Activated naive CD4-positive, alpha-beta T cell treated with anti-CD3 and anti-CD28 coated beads, Interleukin-2, amount 50 U/mL, for 24 hours (primary cell): ENCODE results near the gene TNRC6C.

Experiments
- H3K27ac Mint-ChIP-seq: one replicate; pipeline ENCODE4 v1.8.0; 2021; ENCODE audit warnings: mild to moderate bottlenecking, mixed read lengths
- H3K27me3 Mint-ChIP-seq: one replicate; pipeline ENCODE4 v1.8.0; 2021; ENCODE audit warnings: mixed read lengths
- H3K36me3 Mint-ChIP-seq: one replicate; pipeline ENCODE4 v1.8.0; 2021; ENCODE audit warnings: mixed read lengths
- H3K4me1 Mint-ChIP-seq: one replicate; pipeline ENCODE4 v1.8.0; 2021; ENCODE audit warnings: mixed read lengths
- H3K4me3 Mint-ChIP-seq: one replicate; pipeline ENCODE4 v1.8.0; 2021; ENCODE audit warnings: mild to moderate bottlenecking, mixed read lengths
- H3K9me3 Mint-ChIP-seq: one replicate; pipeline ENCODE4 v1.8.0; 2021; ENCODE audit warnings: mixed read lengths

TNRC6C gene

DNA sequence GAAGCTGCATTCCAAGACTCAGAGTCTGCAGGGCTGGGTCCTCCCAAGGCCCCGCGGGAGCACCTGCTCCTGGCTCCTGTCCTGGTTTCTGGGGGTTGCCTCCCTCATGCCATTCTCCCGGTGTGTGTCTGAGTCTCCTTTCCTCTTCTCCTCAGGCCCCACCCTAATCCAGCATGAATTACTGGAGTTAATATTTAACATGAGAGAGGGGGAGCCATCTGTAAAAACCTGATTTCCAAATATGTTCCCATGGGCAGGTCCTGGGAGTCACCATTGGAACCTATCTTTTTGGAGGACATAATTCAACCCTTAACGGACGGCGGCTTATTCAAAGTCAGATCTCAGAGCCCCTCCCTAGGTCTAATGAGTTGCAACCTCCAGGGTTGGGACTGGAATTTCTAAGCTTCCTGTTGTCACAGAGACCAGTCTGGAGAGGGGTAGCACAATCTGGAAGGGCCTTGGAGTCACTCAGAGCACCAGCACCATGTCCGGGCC lies 193.1 kb downstream of the TNRC6C start:
- H3K4me3 Mint-ChIP-seq = no peak overlapping the region
- peaks cover 12% of the 10 kb centered on the region for H3K4me1 Mint-ChIP-seq
- H3K27ac Mint-ChIP-seq = no peak overlapping the region
- no peaks in the 10 kb centered on the region for H3K36me3 Mint-ChIP-seq
- H3K27me3 Mint-ChIP-seq = no peaks in the 10 kb centered on the region
- no peaks in the 10 kb centered on the region for H3K9me3 Mint-ChIP-seq

DNA sequence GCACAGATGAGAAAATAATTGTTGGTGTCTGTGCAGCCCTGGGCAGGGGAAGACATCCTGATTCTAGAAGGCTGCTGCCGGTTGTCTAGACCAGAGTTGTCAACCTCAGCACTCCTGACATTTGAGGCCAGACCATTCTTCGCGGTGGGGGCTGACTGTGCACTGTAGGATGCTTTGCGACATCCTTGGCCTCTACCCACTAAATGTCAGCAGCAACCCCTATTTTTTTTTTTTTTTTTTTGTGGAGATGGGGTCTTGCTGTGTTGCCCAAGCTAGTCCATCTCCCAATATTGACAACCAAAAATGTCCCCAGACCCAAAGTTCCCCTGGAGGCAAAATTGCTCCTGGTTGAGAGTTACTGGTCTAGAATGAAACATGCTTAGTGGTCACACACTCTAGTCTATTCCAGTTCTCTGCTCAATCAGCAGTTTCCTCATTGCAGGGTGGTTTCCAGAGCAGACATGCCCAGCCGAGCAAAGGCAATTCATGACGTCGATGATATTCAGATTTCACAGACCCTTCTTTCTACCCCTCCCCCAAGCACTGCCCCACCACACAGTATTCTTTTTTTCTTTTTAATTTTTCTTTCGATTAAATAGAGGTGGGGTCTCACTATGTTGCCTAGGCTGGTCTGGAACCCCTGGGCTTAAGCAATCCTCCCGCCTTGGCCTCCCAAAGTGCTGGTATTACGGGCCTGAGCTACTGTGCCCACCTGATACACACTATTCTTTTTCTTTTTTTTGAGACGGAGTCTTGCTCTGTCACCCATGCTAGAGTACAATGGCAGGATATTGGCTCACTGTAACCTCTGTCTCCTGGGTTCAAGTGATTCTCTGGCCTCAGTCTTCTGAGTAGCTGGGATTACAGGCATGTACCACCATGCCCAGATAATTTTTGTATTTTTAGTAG lies 196.7 kb downstream of the TNRC6C start:
- Mint-ChIP-seq H3K4me1 (peaks cover 6% of the 10 kb centered on the region), H3K36me3 (no peaks in the 10 kb centered on the region), H3K27me3 (no peaks in the 10 kb centered on the region), H3K9me3 (no peaks in the 10 kb centered on the region), H3K4me3 (no peak overlapping the region), H3K27ac (no peak overlapping the region)
